ENCODE results near the gene INF2.

Gene INF2

DNA sequence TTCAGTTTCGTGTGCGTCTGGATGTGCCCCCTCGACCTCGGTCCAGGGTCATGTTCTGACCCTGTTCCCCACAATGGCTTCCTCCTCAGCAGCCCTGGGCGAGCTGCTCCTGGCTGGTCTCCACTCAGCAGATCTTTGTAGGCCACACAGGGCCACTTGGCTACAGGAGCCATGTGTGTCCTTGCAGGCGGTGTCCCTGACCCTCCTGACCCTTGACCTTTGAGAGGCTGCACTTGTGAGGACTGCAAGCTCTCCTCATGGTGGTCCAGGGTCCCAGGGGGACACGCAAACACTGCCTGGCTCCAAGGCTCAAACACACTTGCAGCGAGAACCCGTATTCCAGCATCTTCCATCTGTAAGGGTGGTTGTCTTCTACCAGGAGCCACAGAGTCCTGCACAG, 56.0 kb downstream of the INF2 start:
- Histone ChIP-seq H3K4me3 (ENCODE audit: low read depth, low read length) (no peak overlapping the region), H3K4ac (ENCODE audit: low read depth, low read length) (no peak overlapping the region), H3K18ac (ENCODE audit: low read length) (no peak overlapping the region), H2AK5ac (ENCODE audit: low read length) (no peak overlapping the region), H3K14ac (ENCODE audit: low read length) (no peak overlapping the region), H3K9me3 (ENCODE audit: insufficient read depth, low read depth, low read length) (peaks cover 7% of the 10 kb centered on the region), H4K12ac (ENCODE audit: low read depth, low read length) (no peak overlapping the region), H2BK12ac (ENCODE audit: low read length) (no peak overlapping the region), H2BK5ac (ENCODE audit: low read depth, low read length, poor library complexity) (no peak overlapping the region), H3K36me3 (ENCODE audit: control insufficient read depth in 1 of 2, insufficient read depth in 2 of 2, low read length in 2 of 2) (no peaks in the 10 kb centered on the region), H2AFZ (ENCODE audit: insufficient read depth, low read length, poor library complexity) (no peak overlapping the region), H4K91ac (ENCODE audit: low read depth, low read length) (no peak overlapping the region), H4K8ac (ENCODE audit: low read depth, low read length) (no peak overlapping the region), H3K4me2 (ENCODE audit: low read length) (no peak overlapping the region), H3K27me3 (ENCODE audit: insufficient read depth, low read length) (no peaks in the 10 kb centered on the region), H3K79me1 (ENCODE audit: low read length) (no peaks in the 10 kb centered on the region), H2BK120ac (ENCODE audit: insufficient read depth, low read length, poor library complexity) (no peak overlapping the region), H3K27ac (ENCODE audit: low read depth, low read length) (no peak overlapping the region), H3K79me2 (ENCODE audit: control insufficient read depth, insufficient read depth, low read length, poor library complexity) (no peaks in the 10 kb centered on the region), H3K23ac (ENCODE audit: low read length) (no peak overlapping the region), H3K4me1 (ENCODE audit: control insufficient read depth in 1 of 2, insufficient read depth in 2 of 2, low read length in 2 of 2) (peaks cover 10 to 11% of the 10 kb centered on the region in 2 experiments), H3K9ac (ENCODE audit: low read length) (no peak overlapping the region)
- no CpG with 5 or more reads among the region's 9 CpGs for WGBS (ENCODE audit: extremely low coverage, insufficient coverage, insufficient read length)
- no peak for DNase-seq

DNA sequence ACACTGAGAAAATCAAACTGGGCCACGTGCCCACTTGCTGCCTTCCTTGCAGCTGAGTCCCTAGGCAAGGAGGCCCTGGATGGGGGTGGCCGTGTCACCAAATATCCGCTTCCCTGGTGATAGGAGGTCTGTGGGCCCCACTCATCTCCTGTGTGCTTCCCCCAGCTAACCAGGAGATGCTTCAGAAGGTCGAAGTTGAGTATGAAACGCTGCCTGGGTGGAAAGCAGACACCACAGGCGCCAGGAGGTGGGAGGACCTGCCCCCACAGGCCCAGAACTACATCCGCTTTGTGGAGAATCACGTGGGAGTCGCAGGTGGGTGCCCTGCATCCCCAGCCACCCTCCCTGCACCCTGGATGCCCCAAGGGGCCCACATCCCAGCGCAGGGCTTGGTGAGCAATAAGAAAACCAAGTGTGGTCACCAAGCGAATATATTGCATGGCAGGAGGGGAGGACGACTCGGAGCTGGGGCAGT, 56.7 kb downstream of the INF2 start:
- H4K8ac ChIP-seq (ENCODE audit: low read depth, low read length) = no peak overlapping the region
- H2AFZ ChIP-seq (ENCODE audit: insufficient read depth, low read length, poor library complexity) = no peak overlapping the region
- H3K14ac ChIP-seq (ENCODE audit: low read length) = no peak overlapping the region
- H3K9ac ChIP-seq (ENCODE audit: low read length) = no peak overlapping the region
- no peak overlapping the region for H3K23ac ChIP-seq (ENCODE audit: low read length)
- no peaks in the 10 kb centered on the region for H3K79me2 ChIP-seq (ENCODE audit: control insufficient read depth, insufficient read depth, low read length, poor library complexity)
- no peak overlapping the region for H2AK5ac ChIP-seq (ENCODE audit: low read length)
- no peaks in the 10 kb centered on the region for H3K79me1 ChIP-seq (ENCODE audit: low read length)
- no peak for DNase-seq
- H3K27ac ChIP-seq (ENCODE audit: low read depth, low read length) = no peak overlapping the region
- H3K27me3 ChIP-seq (ENCODE audit: insufficient read depth, low read length) = no peaks in the 10 kb centered on the region
- H3K18ac ChIP-seq (ENCODE audit: low read length) = no peak overlapping the region
- H3K4me2 ChIP-seq (ENCODE audit: low read length) = no peak overlapping the region
- H4K12ac ChIP-seq (ENCODE audit: low read depth, low read length) = no peak overlapping the region
- no peak overlapping the region for H4K91ac ChIP-seq (ENCODE audit: low read depth, low read length)
- no peak overlapping the region for H3K4me3 ChIP-seq (ENCODE audit: low read depth, low read length)
- peaks cover 7% of the 10 kb centered on the region for H3K9me3 ChIP-seq (ENCODE audit: insufficient read depth, low read depth, low read length)
- H3K4ac ChIP-seq (ENCODE audit: low read depth, low read length) = no peak overlapping the region
- no peak overlapping the region for H2BK120ac ChIP-seq (ENCODE audit: insufficient read depth, low read length, poor library complexity)
- no peak overlapping the region for H2BK12ac ChIP-seq (ENCODE audit: low read length)
- H3K36me3 ChIP-seq (ENCODE audit: control insufficient read depth in 1 of 2, insufficient read depth in 2 of 2, low read length in 2 of 2) = no peaks in the 10 kb centered on the region
- H3K4me1 ChIP-seq (ENCODE audit: control insufficient read depth in 1 of 2, insufficient read depth in 2 of 2, low read length in 2 of 2) = peaks cover 10 to 11% of the 10 kb centered on the region in 2 experiments
- H2BK5ac ChIP-seq (ENCODE audit: low read depth, low read length, poor library complexity) = no peak overlapping the region
- no CpG with 5 or more reads among the region's 13 CpGs for WGBS (ENCODE audit: extremely low coverage, insufficient coverage, insufficient read length)

DNA sequence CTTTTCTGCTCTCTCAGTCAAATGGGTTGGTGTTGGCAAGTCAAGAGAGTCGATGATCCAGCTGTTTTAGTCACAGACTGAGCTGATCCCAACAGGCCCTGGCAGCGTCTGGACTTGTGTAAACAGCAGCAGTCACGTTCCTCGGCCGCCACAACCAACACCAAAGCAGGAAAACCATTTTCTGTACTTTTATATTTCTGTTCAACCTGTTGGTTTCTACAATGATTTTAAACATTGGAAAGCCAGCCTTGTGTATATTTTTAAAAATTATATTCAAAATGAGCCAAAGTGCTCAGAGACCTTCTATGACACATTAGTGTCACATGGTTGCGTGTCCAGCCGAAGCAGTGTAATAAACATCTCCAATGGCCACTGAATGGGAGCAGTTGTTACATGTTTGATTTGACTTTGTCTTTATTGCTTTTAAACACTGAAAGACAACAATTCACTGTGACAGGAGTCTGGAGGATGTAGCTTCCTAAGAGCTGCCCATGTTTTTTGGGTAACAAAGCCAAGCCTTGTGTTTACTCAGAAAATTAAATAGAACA, 57.6 kb downstream of the INF2 start:
- Histone ChIP-seq H3K18ac (ENCODE audit: low read length) (no peak overlapping the region), H3K27ac (ENCODE audit: low read depth, low read length) (no peak overlapping the region), H2BK12ac (ENCODE audit: low read length) (no peak overlapping the region), H3K36me3 (ENCODE audit: control insufficient read depth in 1 of 2, insufficient read depth in 2 of 2, low read length in 2 of 2) (no peaks in the 10 kb centered on the region), H3K79me1 (ENCODE audit: low read length) (no peaks in the 10 kb centered on the region), H3K4me3 (ENCODE audit: low read depth, low read length) (no peak overlapping the region), H2BK5ac (ENCODE audit: low read depth, low read length, poor library complexity) (no peak overlapping the region), H3K79me2 (ENCODE audit: control insufficient read depth, insufficient read depth, low read length, poor library complexity) (no peaks in the 10 kb centered on the region), H3K4me2 (ENCODE audit: low read length) (no peak overlapping the region), H4K12ac (ENCODE audit: low read depth, low read length) (no peak overlapping the region), H3K4ac (ENCODE audit: low read depth, low read length) (no peak overlapping the region), H3K9ac (ENCODE audit: low read length) (no peak overlapping the region), H3K4me1 (ENCODE audit: control insufficient read depth in 1 of 2, insufficient read depth in 2 of 2, low read length in 2 of 2) (peaks cover 10 to 12% of the 10 kb centered on the region in 2 experiments), H2AK5ac (ENCODE audit: low read length) (no peak overlapping the region), H3K14ac (ENCODE audit: low read length) (no peak overlapping the region), H3K23ac (ENCODE audit: low read length) (no peak overlapping the region), H3K9me3 (ENCODE audit: insufficient read depth, low read depth, low read length) (peaks cover 15% of the 10 kb centered on the region), H2BK120ac (ENCODE audit: insufficient read depth, low read length, poor library complexity) (no peak overlapping the region), H3K27me3 (ENCODE audit: insufficient read depth, low read length) (no peaks in the 10 kb centered on the region), H4K8ac (ENCODE audit: low read depth, low read length) (no peak overlapping the region), H4K91ac (ENCODE audit: low read depth, low read length) (no peak overlapping the region), H2AFZ (ENCODE audit: insufficient read depth, low read length, poor library complexity) (no peak overlapping the region)
- DNase-seq = no peak
- WGBS (ENCODE audit: extremely low coverage, insufficient coverage, insufficient read length) = no CpG with 5 or more reads among the region's 7 CpGs

DNA sequence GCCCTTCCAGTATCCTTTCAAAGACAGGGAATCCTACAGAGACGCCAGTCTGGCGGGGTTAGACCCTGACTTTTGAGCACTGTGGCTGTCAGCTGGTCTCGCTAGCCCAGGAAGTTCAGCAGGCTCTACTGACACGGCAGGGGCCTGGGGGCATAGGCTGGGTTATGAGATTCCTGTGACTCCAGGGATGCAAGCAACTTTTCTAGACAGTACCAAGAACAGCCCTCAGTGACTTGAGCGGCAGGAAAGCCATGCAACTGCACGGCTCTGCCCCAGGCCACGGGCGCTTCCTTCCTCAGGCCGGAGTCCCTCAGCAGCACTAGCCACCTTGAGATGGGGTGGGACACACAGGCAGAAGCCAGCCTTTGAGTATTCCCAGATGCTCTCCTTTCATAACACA, 58.5 kb downstream of the INF2 start:
- no peak overlapping the region for H3K14ac ChIP-seq (ENCODE audit: low read length)
- no peak overlapping the region for H2BK5ac ChIP-seq (ENCODE audit: low read depth, low read length, poor library complexity)
- peak overlapping the region; percentile 35 for H3K27ac ChIP-seq (ENCODE audit: low read depth, low read length)
- peaks cover 10 to 15% of the 10 kb centered on the region in 2 experiments for H3K4me1 ChIP-seq (ENCODE audit: control insufficient read depth in 1 of 2, insufficient read depth in 2 of 2, low read length in 2 of 2)
- no CpG with 5 or more reads among the region's 9 CpGs for WGBS (ENCODE audit: extremely low coverage, insufficient coverage, insufficient read length)
- H2BK120ac ChIP-seq (ENCODE audit: insufficient read depth, low read length, poor library complexity) = no peak overlapping the region
- H3K18ac ChIP-seq (ENCODE audit: low read length) = no peak overlapping the region
- no peaks in the 10 kb centered on the region for H3K27me3 ChIP-seq (ENCODE audit: insufficient read depth, low read length)
- no peak overlapping the region for H3K4me3 ChIP-seq (ENCODE audit: low read depth, low read length)
- no peak overlapping the region for H2AK5ac ChIP-seq (ENCODE audit: low read length)
- no peak overlapping the region for H3K23ac ChIP-seq (ENCODE audit: low read length)
- no peak overlapping the region for H3K4me2 ChIP-seq (ENCODE audit: low read length)
- H4K91ac ChIP-seq (ENCODE audit: low read depth, low read length) = no peak overlapping the region
- H3K79me2 ChIP-seq (ENCODE audit: control insufficient read depth, insufficient read depth, low read length, poor library complexity) = no peaks in the 10 kb centered on the region
- no peak overlapping the region for H2AFZ ChIP-seq (ENCODE audit: insufficient read depth, low read length, poor library complexity)
- no peak overlapping the region for H3K4ac ChIP-seq (ENCODE audit: low read depth, low read length)
- H3K79me1 ChIP-seq (ENCODE audit: low read length) = peaks cover 3% of the 10 kb centered on the region
- no peak overlapping the region for H4K8ac ChIP-seq (ENCODE audit: low read depth, low read length)
- peak; percentile 41 to 50 for DNase-seq
- no peak overlapping the region for H4K12ac ChIP-seq (ENCODE audit: low read depth, low read length)
- H2BK12ac ChIP-seq (ENCODE audit: low read length) = no peak overlapping the region
- no peaks in the 10 kb centered on the region for H3K36me3 ChIP-seq (ENCODE audit: control insufficient read depth in 1 of 2, insufficient read depth in 2 of 2, low read length in 2 of 2)
- H3K9me3 ChIP-seq (ENCODE audit: insufficient read depth, low read depth, low read length) = peaks cover 18% of the 10 kb centered on the region
- H3K9ac ChIP-seq (ENCODE audit: low read length) = no peak overlapping the region
